Mesodermal cell (in vitro differentiated cells): ENCODE results near the gene TAPT1. TPM values are rescaled to one million over a fixed set of nuclear protein-coding genes. Genes with fewer than 3 reads are reported as not detected.
"Not testable (repeated sequence)": the region's sequence is repeated elsewhere in the genome, so short reads cannot be mapped to it uniquely, and the experiment has no call there.

Experiments used
- H3K27ac ChIP-seq: 2 replicates; pipeline ENCODE4 v1.7.0; 2013; ENCODE audit warnings: mild to moderate bottlenecking, low read depth, low read length, moderate library complexity; ENCODE audit not compliant: severe bottlenecking
- H3K36me3 ChIP-seq: 2 replicates; pipeline ENCODE4 v1.7.1; 2013; ENCODE audit warnings: mild to moderate bottlenecking, low read length, moderate library complexity; ENCODE audit not compliant: control insufficient read depth, insufficient read depth
- H3K4me1 ChIP-seq: one replicate; pipeline ENCODE4 v1.7.1; 2013; ENCODE audit warnings: mild to moderate bottlenecking, low read length; ENCODE audit not compliant: insufficient read depth, control insufficient read depth, poor library complexity, severe bottlenecking
- H3K4me3 ChIP-seq: 2 replicates; pipeline ENCODE4 v1.7.0; 2013; ENCODE audit warnings: low read length, control low read depth, mild to moderate bottlenecking; ENCODE audit not compliant: insufficient read depth, poor library complexity, severe bottlenecking; ENCODE audit errors: extremely low read depth
- H3K9me3 ChIP-seq: 2 replicates; pipeline ENCODE4 v1.7.1; 2013; ENCODE audit warnings: mild to moderate bottlenecking, low read length, moderate library complexity; ENCODE audit not compliant: control insufficient read depth
- whole genome bisulfite sequencing, 2 experiments: methylation state at CpG; one replicate each; pipeline ENCODE4 v1.1.5; 2013; ENCODE audit warnings: missing lambda C conversion rate in 2 of 2; ENCODE audit not compliant: insufficient coverage in 2 of 2; 5-methylcytosine and 5-hydroxymethylcytosine counted together
- polyA plus RNA-seq, 2 experiments: library from polyadenylated mRNA; stranded (reverse); fragments of 50-300 nt; gene quantifications; one replicate each; pipeline ENCODE4 v1.2.3, GENCODE V29; 2013

TAPT1 gene, protein sequence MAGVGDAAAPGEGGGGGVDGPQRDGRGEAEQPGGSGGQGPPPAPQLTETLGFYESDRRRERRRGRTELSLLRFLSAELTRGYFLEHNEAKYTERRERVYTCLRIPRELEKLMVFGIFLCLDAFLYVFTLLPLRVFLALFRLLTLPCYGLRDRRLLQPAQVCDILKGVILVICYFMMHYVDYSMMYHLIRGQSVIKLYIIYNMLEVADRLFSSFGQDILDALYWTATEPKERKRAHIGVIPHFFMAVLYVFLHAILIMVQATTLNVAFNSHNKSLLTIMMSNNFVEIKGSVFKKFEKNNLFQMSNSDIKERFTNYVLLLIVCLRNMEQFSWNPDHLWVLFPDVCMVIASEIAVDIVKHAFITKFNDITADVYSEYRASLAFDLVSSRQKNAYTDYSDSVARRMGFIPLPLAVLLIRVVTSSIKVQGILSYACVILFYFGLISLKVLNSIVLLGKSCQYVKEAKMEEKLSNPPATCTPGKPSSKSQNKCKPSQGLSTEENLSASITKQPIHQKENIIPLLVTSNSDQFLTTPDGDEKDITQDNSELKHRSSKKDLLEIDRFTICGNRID
- polyA plus RNA-seq (2013, experiment 1 of 2): 12.3 TPM
- 19.1 TPM for polyA plus RNA-seq (2013, experiment 2 of 2)

DNA sequence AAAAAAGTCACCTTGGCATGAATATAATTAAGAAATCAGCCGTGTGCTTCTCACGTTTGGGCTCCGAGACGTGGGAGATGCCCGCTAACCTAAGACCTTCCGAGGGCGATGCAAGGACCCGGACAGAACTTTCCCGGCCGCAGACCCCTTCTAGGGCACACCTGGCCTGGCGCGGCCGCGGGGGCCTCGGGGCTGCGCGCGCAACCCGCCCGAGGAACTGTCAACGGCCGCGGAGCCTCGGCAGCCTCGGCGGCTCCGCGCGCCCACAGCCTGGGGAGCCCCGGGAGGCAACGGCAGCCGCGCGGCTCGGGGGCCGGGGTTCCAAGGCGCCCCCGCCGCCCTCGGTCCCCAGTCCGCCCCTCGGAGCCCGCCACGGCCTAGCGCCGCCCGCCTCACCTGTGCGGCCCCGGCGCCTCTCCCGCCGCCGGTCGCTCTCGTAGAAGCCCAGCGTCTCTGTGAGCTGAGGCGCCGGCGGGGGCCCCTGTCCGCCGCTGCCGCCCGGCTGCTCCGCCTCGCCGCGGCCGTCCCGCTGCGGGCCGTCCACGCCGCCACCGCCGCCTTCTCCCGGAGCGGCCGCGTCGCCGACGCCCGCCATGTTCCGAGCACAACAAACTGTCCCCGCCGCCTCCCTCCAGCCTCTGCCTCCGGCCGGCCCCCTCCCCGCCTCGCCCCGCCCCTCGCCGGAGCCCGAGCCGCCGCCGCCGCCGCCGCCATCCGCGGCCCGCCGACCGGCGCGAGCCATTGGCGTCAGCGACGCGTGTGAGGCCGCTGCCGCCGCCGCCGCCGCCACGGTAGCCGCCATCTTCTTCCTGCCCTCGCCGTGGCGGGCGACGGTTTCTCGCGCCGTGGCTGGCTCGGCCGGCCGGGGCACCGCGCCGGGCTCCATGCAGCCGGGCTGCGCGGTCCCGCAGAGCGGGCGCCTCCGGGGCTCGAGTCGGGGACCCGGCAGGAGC lies at the start of gene TAPT1:
TAPT1 (minus strand) TSS at position 609 of the 953 bp plus-strand sequence; CDS start at position 595, 14 bp downstream.
- Histone ChIP-seq H3K27ac (peak within 1 kb of the TSS; percentile 75), H3K4me1 (peaks cover 11% of the 10 kb centered on the region), H3K36me3 (no peaks in the 10 kb centered on the region), H3K9me3 (no peaks in the 10 kb centered on the region), H3K4me3 (peak within 1 kb of the TSS; percentile 85)
- WGBS, 2 experiments: 0% methylated on average over 69 to 120 of the region's 143 CpGs

DNA sequence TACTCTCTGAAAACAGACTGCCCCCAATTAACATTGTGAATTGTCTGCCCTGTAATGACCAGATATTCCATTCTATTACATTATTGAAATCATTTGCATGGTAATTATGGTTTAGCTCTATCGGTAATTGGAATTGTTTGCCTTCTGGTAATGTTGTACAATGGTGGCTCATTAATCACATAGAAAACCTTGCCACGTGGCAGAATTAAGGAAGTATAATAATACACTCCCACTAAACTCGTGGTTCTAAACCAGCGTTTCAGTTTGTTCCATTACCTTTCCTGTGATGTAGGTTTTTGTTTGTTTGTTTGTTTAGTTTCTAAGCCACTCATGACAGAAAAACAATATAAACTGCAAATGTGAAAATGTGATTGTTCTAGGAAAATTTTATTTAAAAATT lies 45.1 kb upstream of the TAPT1 start:
- WGBS, 2 experiments: 100% methylated on average over 1 of the region's 4 CpGs; no CpG with 5 or more reads in 1 of the 2 experiments
- H3K4me3 ChIP-seq: no peak overlapping the region
- H3K36me3 ChIP-seq: no peaks in the 10 kb centered on the region
- no peaks in the 10 kb centered on the region for H3K9me3 ChIP-seq
- H3K4me1 ChIP-seq: no peaks in the 10 kb centered on the region
- H3K27ac ChIP-seq: no peak overlapping the region

DNA sequence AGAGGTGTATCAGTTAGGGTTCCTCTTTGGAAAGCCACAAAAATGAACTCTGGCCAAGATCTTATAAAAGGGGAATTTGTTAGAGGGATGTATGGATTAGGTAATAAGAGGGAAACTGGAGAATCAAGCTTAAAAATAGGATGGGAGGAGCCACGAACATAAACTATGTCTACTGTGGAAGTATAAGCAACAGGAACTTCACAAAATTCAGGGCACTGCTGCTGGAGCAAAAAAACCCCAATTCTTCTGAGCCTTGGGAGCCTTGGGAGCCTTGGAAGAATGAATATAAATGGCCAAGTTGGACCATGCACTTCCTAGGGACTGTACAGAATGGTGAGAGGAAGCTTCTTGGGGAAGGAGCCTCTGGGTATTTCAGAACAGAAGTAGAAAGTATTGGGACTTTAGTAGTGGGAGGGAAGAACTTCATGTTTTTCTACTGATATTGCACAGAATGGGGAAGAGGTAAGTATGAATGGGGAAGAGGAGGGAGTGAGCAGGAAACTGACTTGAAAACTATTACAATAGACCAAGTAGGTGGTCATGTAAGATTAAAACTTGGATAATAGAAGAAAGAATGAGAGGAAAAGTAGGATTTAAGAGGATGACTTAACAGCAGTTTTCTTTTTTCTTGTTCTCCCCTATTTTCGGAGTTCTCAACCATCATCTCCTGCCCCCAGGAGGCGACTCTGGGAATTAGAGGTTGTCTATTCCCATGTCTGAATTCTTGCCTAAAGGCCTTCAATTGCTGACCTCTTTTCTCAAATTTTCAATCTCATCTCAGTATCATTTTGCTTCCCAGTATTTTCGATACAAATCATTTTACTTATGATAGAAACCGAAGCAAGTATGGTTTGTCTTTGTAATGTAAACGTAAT lies 44.4 kb upstream of the TAPT1 start:
- no peaks in the 10 kb centered on the region for H3K4me1 ChIP-seq
- no peaks in the 10 kb centered on the region for H3K36me3 ChIP-seq
- no peaks in the 10 kb centered on the region for H3K9me3 ChIP-seq
- no peak overlapping the region for H3K27ac ChIP-seq
- 85 to 100% methylated on average over 1 to 2 of the region's 6 CpGs for WGBS, 2 experiments
- no peak overlapping the region for H3K4me3 ChIP-seq

DNA sequence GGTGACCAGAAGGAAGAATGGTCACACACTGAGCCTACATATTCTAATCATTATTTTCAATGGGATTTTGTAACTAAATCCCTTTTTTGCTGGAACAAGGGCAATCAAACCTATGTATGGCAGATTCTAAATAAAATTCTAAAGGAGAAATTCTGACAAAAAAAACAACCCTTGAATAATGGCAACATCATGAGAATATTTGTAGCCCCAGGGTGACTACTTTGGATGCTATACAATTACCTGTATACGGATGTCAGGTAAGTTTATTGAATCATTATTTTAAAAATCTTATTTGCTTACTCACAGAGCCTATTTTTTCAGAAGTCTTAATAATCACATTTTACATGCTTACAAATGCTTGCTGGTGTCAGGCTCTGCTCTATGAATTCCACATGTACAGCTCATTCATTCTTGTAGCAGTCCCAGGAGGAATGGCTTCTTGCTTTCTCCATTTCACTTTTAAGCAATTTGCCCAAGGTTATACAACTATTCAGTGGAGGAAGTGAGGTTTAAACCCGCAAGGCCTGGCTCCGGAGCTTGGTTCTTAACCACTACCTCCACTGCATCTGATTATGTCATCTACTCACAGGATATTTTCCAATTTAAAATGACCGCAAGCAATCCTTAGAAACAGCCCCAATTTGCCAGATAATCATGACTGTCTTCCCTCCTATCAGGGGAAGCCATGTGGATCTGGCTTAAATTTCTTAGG lies 43.6 kb upstream of the TAPT1 start:
- H3K4me3 ChIP-seq, H3K4me1 ChIP-seq, H3K36me3 ChIP-seq, H3K9me3 ChIP-seq, H3K27ac ChIP-seq: not testable (repeated sequence)
- 100% methylated on average over 1 of the region's 4 CpGs; no CpG with 5 or more reads in 1 of the 2 experiments for WGBS, 2 experiments

DNA sequence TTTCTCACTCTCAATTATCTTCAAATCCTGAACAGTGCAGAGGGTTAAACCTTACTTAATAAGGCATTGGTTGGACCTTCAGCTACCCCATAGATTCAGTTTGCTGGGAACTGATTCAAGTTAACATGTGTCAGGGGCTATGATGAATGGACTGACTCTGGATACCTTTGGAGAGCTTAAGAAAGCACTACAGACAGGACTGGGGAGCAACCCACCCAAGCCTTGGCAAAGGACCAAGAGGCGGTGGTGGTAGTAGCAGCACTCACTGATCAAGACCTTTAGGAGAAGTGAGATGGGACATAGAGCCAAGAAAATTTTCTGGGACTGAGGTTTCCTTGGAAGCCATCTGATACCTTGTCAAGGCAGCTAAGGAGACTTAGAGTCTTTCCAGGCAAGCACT lies 43.0 kb upstream of the TAPT1 start:
- Histone ChIP-seq H3K4me1 (no peaks in the 10 kb centered on the region), H3K36me3 (no peaks in the 10 kb centered on the region), H3K27ac (no peak overlapping the region), H3K4me3 (no peak overlapping the region), H3K9me3 (no peaks in the 10 kb centered on the region)
- 79 to 100% methylated on average over 1 of the region's 1 CpG for WGBS, 2 experiments

DNA sequence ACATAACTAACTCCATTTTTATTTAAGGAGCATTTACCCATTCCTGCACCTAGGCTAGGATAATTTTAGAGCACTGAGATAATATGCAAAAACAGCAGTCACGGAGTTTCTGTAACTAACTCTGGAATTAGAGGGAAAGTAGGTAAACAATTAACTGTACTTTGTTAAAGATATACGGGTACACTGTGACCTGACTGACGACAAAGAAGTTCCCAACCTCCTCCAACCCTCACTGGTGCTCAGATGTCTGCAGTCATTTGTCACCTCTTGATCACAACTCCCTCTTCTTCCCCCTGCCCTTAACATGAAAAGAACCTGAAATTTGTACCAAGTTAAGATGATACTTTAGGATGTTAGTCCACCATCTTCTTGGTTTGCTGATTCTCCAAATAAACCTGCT lies 42.0 kb upstream of the TAPT1 start:
- no peaks in the 10 kb centered on the region for H3K9me3 ChIP-seq
- no peak overlapping the region for H3K27ac ChIP-seq
- no peaks in the 10 kb centered on the region for H3K4me1 ChIP-seq
- no peak overlapping the region for H3K4me3 ChIP-seq
- H3K36me3 ChIP-seq: no peaks in the 10 kb centered on the region
- 85 to 100% methylated on average over 1 to 2 of the region's 3 CpGs for WGBS, 2 experiments

DNA sequence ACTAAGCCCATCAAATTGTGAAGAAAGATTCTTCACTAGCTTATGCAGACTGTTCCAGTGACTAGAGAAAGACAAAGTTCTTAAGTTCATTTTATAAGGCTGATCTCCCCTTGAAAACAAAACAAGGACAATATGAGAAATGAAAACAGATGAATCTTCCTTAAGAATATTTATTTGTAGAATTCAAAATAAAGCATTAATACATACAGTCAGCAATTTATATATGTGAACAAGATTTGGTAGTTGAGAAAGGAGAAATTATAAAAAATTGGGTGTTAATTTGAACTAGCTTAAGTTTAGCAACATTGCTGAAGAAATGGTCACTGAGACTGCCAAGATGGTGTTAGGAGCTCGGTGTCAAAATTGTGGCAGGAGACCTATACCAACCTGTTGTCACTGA lies 41.4 kb upstream of the TAPT1 start:
- Histone ChIP-seq H3K27ac (no peak overlapping the region), H3K4me3 (no peak overlapping the region), H3K9me3 (no peaks in the 10 kb centered on the region), H3K4me1 (no peaks in the 10 kb centered on the region), H3K36me3 (no peaks in the 10 kb centered on the region)
- 91 to 100% methylated on average over 1 of the region's 1 CpG for WGBS, 2 experiments

DNA sequence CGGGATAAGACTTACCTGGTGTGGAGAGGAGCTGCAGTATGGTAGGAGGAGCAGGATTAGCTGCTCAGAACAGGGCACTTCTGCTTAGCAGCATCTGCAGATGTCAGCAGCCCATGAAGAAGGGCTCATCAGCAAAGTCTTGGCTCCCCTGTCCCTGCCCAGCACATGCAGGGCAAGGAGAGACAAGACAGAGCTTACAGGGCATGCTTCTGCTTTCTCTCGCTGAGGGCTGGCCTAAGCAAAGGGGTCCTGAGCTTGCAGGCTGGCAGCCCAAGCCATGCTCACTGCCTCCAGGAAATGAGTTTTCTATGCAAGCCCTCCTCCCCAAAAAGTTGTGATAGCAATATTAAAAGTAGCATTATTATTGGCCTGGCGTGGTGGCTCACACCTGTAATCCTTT lies 39.5 kb upstream of the TAPT1 start:
- Histone ChIP-seq H3K4me1 (no peaks in the 10 kb centered on the region), H3K36me3 (no peaks in the 10 kb centered on the region), H3K9me3 (no peaks in the 10 kb centered on the region), H3K27ac (no peak overlapping the region), H3K4me3 (no peak overlapping the region)
- WGBS, 2 experiments: 93 to 100% methylated on average over 1 to 3 of the region's 3 CpGs

DNA sequence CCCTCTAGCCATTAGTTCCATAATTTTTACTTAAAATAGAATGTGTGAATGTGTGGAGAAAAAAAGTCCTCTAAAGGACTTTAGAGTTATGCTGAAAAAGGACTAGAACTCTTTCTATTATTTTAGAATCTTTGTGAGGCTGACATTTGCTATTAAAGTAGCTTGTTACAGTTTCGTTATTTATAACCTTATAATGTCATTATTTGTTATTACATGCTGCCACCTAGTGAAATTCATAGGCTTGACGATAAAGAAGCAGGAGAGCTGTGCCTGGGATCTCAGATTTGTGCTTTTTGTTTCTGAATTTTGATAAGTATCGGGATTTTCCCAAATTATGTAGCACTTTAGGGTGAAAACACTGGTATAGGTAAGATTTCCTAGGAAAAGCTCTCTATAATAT lies 38.5 kb upstream of the TAPT1 start:
- Histone ChIP-seq H3K36me3 (no peaks in the 10 kb centered on the region), H3K4me3 (no peak overlapping the region), H3K9me3 (no peaks in the 10 kb centered on the region), H3K27ac (no peak overlapping the region), H3K4me1 (no peaks in the 10 kb centered on the region)
- 67% methylated on average over 2 of the region's 3 CpGs; no CpG with 5 or more reads in 1 of the 2 experiments for WGBS, 2 experiments
